HG03095 (cell line): ENCODE data around the gene ZNF669.
"Not testable (repeated sequence)": the region's sequence is repeated elsewhere in the genome, so short reads cannot be mapped to it uniquely, and the experiment has no call there.

Source experiments
- ATAC-seq: cut with Tn5 transposase; IDR thresholded peaks from one replicate; pipeline ENCODE4 v1.9.1; 2021; ENCODE audit warnings: moderate library complexity; ENCODE audit not compliant: unreplicated experiment

Gene ZNF669

DNA sequence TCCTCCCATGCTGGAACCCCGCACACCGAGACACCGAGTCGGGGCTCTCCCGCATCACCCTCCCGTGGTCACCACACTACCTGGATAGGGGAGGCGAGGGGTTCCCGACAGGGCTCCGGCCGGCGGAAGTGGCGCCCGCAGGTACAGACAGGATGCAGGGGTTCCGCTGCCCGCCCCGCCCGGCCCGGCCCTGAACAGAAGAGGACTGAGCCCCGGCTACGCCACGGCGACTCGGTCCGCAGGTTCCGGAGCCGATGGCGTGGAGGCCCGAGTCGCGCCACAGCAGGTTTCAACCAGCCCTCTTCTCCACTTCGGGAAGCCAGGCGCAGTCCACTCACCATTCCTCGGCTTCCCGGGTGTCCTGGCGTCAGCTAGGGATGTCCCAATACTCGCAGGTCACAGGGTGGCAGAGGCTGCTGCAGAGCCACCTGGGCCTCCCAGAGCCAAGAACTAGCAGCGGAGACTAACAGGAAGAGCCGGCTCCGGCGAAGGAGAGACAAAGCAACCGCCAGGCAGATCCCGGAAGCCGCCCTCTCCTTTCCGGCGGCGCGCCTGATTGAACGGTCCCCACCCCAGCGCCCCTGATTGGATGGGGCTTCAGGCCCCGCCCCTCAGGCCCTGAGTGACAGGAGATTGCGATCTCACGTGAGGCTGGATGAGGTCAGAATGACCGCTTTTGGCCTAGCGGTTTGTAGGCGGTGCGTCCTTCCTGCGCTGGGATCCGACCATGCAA, at the start of gene ZNF669:
TSS of gene ZNF669 (minus strand) at position 498 of the 733 bp plus-strand sequence. CDS start at position 341, 157 bp downstream.
- peak; percentile 100 for ATAC-seq

- ATAC-seq: no peak
These were observed 43.6 kb upstream of the ZNF669 start for GRCh38 chr1:247147781-247148180.

DNA sequence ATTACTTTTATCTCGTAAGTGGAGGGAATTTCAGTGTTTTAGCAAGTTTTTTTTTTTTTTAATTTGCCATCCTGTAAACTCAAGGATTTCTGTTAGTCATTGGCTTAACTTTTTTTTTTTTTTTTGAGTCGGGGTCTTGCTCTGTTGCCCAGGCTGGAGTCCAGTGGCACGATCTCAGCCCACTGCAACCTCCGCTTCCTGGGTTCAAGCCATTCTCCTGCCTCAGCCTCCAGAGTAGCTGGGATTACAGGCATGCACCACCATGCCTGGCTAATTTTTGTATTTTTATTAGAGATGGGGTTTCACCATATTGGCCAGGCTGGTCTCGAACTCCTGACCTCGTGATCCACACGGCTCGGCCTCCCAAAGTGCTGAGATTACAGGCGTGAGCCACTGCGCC, 43.0 kb upstream of the ZNF669 start:
- not testable (repeated sequence) for ATAC-seq

- ATAC-seq: no peak
These were observed 42.5 kb upstream of the ZNF669 start for GRCh38 chr1:247146671-247147070.

DNA sequence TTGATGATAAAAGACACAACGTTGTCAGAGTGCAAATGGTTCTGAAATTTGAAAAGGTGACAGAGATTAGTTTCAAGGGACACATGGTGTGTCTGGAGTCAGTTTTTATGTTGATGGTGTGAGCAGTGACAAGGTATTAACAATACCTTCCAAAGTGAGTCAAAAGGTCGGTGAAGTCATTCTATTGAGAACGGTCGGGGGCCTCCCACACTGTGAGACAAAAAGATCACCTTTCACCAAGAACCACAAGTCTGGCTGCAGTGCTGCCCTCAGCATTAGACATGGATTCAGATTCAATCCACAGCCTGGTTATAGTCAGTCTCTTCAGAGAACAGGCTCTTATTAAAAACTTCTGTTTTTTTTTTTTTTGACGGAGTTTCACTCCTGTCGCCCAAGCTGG, 41.1 kb upstream of the ZNF669 start:
- no peak for ATAC-seq

DNA sequence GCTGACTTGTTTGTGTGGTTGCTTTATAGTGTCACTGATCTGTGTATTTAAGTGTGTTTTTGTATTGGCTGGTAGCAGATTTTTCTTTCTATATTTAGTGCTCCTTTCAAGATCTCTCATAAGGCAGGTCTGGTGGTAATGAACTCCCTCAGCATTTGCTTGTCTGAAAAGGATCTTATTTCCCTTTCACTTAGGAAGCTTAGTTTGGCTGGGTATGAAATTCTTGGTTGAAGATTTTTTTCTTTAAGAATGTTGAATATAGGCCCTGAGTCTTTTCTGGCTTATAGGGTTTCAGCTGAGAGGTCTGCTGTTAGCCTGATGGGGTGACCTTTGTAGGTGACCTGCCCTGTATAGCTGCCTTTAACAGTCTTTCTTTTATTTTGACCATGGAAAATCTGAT, 35.4 kb upstream of the ZNF669 start:
- not testable (repeated sequence) for ATAC-seq

GRCh38 chr1:247131236-247131635, 27.1 kb upstream of the ZNF669 start:
- no peak for ATAC-seq

- not testable (repeated sequence) for ATAC-seq
These were observed 23.5 kb upstream of the ZNF669 start for GRCh38 chr1:247127519-247128282.

DNA sequence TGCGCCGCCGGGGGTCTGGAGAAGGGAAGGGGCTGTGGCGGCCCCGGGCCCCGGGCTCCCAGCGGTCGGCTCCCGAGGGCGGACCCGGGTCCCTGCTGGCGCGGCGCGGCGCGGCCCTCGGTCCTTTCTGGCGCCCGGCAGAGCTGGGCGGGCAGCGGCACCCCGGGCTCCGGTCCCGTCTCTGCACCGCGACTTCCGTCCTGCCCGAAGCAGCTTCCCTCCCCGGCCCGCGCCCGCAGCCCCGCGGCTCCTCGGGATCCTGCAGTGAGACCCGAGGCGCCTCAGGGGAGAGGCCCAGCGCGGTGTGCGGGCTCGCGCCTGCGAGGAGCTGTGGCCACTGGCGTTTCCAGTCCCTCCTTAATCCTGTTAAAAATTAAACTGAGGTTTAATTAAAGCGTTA, 22.4 kb upstream of the ZNF669 start:
- peak; percentile 44 for ATAC-seq

DNA sequence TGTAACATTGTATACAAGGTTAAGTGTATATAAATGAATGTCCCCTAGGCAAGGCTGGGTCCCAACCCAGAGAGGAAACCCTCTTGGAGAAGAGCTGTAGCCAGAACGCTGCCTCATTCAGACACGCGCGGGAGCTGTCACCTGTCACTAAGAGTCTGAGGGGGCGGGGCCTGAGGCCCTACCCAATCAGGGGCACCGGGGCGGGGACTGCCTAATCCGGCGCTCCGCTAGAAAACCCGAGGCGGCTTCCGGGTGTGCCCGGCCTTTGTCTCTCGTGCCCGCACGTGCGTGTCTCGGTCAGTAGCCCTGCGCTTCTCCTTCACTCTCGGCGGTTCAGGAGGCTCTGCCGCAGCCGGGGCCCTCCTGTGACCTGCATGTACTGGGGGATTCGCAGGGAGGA, 22.0 kb upstream of the ZNF669 start:
- peak; percentile 99 for ATAC-seq

DNA sequence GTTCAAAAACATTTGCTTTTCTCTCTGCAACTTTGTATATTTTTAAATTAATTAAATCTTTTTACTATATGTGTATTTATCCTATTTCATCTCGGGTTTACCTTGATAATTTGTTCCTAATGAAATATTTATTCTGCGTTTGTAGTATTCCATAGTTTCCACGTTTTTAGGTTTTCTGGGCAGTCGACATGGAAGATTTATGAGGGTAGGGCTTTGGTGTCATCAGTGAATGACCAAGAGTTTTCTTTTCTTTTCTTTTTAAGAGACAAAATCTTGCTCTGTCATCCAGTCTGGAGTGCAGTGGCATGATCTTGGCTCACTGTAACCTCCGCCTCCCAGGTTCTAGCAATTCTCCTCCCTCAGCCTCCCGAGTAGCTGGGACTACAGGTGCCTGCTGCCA, 17.2 kb upstream of the ZNF669 start:
- ATAC-seq: no peak

DNA sequence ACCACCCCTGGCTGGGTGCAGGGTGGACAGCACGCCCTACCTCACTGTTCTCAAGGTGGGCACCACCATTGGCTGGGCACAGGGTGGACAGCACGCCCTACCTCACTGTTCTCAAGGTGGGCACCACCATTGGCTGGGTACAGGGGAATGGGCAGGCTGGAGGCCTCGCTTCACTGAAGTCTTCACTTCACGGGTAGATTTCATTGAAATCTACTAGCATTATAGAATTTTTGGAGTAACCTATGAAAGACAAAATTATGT, 16.2 kb upstream of the ZNF669 start:
- ATAC-seq: not testable (repeated sequence)

DNA sequence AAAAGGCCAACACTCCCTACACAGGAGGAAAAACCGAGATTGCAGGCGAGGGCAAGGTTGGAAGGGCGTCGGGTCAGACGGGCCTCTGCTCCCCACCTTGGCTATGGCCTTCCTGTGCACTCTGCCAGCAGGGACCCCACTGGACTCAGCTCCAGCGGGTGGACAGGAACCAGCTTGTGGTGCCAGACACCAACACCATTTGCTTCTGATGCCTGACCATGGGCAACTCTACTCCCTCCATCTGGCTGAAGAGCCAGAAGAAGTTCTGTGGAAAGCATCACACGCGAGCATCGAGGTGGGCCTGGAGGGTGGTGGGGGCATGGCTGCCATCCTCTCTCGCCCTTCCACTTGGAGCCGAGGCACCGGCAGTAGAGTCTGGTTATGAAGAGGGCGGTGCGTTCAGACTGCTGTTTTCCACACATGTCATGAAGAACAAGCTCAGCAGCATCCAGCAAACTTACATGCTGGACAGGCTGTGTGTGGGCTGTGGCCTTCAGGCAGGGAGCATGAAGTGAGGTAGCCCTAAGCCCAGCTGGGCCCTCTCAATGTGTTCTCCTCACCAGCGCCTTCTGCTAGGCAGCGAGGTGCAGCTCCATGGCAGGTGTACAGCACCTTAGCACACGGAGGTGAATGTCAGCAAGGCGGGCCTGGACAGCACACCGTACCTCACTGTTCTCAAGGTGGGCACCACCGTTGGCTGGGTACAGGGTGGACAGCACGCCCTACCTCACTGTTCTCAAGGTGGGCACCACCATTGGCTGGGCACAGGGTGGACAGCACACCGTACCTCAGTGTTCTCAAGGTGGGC, 15.6 kb upstream of the ZNF669 start:
- no peak for ATAC-seq

- no peak for ATAC-seq
These were observed 14.8 kb upstream of the ZNF669 start for GRCh38 chr1:247118946-247119446.

DNA sequence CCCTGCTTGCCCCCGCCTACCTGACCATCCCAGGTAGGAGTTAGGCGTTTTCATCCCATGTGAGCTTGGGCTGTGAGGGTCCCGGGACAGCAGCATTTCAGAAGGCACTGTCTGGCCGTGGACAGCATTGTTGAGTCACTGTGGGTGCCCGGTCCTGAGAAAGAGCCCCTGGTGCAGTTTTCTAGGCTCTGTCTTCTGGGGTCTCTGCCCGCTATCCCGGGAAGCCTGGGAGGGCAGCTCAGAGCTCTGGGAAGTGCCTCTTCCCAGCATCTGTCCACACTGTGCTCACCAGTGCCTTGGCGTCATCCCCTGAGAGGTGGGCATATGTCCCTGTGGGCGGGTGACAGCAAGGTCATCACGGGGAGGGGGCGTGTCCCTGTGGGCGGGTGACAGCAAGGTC, 11.4 kb upstream of the ZNF669 start:
- ATAC-seq: no peak

DNA sequence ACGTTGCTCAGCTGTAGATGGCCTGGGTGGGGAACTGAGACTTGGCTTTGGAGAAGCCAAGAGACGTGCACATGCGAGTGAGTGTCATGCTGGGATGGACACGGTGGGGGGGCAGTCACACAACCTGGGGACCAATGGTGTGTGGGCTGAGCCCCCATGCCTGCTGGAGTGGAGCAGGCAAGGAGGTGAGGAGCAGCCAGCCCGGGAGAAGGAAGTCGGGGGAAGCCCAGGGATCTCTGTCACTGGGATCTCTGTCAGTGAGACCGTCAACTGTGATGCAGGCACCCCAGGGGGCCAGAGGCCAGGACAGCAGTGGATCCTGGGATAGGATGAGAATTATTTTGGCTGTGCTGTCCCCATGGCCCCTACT, 11.0 kb upstream of the ZNF669 start:
- ATAC-seq: no peak

DNA sequence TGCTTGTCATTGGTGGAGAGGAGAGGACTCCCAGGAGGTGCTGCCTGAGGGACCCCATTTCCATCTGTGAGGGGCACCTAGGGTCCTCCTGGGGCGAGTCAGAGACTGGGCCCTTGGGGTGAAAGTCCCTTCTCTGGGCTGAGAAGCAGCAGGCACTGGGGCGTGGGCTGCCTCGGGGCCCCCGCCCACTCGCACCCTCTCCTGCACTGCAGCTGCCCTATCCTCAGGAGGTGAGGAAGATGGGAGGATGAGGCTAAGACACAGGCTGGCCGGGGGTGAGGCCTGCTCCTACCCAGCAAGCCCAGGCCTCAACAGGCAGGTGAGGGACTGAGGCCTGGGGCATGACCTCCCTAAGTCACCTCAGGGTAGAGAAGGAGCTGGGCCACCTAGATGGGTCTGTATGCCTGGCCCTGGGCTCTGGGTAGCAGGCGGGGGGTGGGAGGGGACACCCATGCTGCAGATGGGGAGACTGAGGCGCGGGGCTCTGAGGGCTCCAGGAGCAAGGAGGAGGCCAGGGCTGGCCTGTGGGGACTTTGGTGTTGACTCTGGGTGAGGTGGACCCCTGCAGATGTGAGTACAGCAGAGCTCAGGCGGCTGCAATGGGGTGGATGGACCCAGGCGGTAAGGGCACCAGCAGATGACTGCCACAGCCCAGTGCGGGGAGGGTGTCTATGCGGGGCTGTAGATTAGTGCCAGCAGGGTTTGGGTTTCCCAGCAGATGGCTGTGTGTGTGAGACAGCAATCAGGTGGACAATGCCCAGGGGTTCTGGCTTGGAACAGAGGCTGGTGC, 10.4 kb upstream of the ZNF669 start:
- no peak for ATAC-seq

GRCh38 chr1:247113733-247114271, 9.6 kb upstream of the ZNF669 start:
- ATAC-seq: no peak

GRCh38 chr1:247113094-247113497, 8.9 kb upstream of the ZNF669 start:
- no peak for ATAC-seq

GRCh38 chr1:247112479-247112781, 8.3 kb upstream of the ZNF669 start:
- no peak for ATAC-seq
